Kasumi-1 (cell line): Measurements from ENCODE around the gene TMEM176A.

Experiments used
- DNase-seq, 2 experiments: peaks; one replicate each; lab custom pipeline; 2025; lab: John Stamatoyannopoulos, UW

TMEM176A gene

DNA sequence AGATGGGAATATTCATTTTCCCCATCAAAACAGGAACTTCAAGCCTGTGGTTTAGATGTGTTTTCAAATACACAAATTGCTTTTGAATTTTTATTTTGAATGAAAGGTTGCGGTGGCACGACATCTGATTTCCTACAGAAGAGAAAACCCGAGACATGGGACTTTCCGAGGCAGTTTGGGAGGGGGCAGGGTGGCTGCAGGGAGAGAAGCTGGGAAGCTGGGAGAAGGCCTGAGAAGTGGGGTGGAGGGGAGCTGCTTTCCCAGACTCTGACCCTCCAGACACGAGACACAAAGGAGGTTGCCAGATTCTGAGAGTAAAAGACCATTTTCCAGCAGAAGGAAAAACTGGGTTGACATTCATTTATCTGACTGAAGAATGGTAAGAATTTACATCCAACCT lies 19.6 kb downstream of the TMEM176A start:
- DNase-seq: no peak

DNA sequence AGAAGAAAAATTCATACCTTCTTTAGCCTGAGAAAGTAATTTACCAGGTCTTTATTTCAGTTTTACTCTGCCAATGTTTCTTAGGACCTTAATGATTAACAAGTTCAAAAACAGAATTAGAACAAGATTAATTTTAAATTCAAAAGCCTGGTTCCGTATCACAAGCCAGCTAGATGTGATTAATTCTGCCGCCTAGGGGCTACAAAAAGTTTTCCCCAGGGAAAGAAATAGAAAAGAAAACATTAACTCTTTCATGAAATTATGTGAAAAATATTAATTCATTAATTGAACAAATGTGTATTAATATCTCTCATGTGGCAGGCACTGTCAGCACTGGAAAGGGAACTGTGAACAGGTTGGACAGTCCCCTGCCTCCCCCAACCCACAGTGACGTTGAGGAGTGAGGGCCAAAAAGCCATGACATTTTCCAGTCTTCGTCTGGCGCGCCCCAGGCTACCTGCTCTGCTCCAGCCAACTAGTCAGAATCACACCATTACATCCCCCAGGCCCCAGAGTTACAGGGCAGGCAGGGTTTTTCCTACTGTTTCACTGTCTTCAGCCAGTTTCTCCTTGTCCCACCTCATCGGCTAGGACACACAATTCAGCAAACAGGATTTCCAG lies 20.1 kb downstream of the TMEM176A start:
- DNase-seq: no peak

DNA sequence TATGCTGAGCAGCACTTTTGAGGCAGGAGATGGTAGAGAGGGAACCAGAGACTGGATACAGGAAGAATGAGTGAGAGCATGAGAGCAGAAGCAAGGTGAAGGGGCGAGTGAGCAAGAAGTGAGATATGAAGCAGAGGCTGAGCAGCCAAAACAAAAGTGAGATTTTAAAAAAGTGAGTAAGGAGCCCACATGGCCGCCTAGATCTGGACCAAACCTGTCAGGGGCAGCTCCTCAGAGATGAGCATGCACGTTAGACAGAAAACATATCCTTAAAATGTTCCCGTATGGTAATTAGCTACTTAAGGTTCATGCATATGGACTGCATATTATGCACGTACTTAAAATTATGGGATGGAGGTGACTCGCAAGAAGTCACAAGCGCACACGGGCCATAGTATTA lies 22.5 kb downstream of the TMEM176A start:
- DNase-seq: no peak

DNA sequence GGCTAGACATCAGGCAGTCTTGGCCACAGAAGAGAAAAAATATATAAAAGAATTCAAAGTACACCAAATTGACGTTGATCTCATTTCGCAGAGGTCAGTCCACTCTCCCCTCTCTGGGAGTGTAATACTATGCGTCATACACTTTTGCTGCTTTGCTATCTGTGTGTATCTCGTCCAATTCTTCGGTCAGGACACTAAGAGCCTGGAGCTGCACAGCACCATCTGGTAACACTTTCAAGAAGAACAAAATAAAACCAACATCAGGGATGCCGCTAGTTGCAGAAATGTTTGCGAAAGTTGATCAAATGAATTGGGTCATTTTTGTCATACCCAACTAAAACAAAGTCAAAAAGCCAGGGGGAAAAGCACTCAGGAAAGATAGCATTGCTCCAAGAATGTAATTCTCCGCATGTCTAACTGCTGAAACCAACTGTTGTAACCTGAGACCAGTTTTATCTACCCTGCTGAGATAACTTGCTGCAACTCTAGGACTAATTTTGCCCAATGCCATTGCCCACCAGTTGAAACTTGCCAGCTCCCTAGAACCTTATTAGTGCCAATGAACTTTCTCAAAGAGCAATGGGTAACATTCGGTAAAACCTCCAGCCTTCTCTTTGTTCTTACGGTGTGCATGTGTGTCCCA lies 23.0 kb downstream of the TMEM176A start:
- DNase-seq: no peak

DNA sequence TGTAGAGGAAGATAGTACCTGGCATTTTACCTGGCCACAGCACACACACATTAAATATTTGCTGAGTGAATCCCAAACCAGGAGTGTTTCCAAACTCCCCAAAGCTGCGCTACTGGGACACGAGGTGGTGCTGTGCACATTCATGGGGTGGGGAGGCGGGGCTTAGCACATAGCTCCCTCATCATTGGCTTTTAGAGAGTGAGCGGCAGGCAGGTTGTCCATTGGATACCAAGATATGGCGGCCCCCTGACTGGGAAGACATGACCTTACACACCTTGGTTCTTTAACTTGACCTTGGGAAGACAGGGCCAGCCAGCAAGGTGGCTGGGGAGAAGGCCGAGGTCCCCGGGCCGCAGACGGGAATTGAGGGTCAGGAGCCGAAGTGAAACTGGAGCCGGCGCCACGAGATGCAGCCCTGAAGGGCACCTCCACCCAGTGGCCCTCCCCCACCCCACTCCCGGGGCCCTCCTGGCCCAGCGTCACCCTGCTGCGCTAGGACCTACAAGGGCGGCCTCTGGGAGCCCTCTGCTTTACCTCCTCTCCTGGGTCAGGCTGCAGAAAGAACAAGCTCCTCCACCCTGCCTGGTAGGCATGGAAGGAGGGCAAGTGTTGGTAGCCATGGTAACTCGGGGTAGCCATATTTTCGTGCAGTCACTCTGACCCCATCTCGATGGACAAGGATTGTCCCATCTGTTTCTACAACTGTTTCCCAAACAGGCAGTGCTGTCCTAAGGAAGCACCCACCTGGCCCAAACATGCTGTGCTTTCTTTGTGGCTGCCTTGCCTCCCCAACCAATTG lies 24.0 kb downstream of the TMEM176A start:
- no peak for DNase-seq

DNA sequence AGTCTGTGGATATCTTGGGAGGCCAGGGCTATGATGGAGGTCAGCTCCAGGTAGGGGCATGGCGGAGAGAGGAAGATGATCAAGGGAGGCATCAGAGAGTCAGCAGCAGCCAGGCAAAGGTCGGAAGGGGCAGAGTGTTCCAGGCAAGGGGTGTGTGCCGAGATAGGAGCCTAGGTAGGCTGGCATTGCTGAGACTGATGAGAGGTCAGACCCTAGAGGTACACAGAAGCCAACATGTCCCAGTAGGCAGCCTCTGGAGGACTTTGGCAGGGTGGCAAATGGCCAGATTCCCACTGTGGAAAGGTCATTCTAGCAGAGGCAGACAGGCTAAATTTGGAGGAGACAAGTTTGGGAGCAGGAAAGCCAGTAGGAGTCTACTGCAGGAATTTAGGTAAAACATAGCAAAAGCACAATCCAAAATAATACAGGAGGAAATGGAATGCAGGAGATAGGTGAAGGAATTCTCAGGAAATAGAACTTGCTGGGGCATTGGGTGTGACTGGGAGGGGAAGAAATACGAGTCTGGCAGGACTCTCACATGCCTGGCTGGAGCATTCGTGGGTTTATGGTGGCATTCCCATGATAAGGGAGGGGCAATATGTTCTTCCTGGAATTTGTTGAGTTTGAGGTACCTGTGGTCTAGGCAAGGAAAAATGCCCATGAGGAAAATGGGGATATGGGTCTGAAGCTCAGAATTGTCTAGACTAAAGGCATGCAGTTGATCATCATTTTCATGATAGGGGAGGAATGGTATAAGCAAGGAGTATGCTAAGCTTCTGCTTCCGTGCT lies 25.7 kb downstream of the TMEM176A start:
- DNase-seq: no peak

DNA sequence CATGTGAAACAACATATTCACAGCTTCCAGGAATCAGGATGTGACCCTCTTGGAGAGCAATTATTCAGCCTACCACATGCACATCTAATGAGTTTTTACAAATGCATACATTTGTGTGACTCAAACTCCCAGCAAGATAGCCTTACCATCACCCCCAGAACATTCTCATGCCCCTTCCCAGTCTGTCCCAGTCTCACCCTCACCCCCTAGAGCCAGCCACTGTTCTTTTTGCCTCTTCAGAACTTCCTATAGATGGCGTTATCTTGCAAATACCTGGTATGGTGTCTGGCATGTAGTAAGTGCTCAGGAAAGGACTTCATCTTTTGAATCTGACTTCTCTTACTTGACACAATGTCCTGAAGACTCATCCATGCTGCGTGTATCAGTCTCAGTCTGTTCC lies 27.8 kb downstream of the TMEM176A start:
- no peak for DNase-seq

DNA sequence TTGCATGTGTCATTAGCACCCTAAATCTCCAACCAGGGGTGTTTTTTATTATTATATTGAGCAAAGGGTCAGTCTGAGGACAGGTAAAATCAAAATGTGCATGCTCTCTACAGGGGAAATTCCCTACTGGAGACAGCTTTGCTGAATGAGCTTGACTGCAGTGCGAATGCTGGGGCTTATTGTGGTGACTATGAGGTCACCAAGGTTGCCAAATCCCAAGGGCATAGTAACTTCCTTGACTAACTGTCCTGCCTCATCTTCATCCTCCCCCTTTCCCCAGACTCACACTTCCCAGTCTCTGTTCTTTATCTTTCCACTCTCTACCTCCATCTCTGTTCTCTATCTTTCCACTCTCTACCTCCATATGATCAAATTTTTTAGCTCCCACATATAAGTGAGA lies 28.9 kb downstream of the TMEM176A start:
- DNase-seq: no peak

DNA sequence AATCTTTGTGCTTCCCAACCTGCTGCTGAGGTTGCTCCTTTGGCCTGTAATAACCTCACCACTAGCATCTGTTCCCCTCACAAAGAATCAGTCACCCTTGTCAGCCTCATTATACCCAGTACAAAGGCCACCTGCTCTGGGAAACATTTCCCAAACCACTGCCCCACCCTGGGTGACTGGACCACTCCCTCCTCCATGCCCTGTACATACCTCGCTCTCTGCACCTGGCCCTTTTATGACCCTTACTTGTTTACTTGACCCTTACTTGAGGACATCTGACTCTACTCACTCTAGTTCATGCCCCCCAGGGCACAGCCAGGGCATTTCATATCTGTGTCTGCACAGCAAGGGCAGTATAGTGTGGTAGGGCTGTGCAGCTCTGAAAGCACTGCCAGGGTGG lies 30.4 kb downstream of the TMEM176A start:
- DNase-seq: no peak

DNA sequence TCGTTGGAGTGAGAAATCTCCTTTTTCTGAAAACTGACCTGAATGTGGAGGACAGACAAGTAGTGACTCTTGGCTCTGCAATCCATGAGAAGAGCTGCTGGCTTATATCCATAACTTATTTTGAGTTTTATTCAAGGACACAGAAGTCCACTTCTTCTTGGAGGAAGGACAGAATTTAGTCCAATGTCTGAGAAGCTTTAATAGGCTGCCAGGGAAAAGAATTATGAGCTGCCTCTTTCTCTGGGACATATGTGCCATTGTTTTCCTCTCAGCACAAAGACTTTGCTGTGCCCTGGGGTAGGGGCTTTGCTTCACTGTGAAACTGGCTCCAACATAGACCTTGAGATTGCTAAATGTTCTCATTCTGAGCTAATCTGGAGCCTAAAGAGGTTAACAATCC lies 31.3 kb downstream of the TMEM176A start:
- no peak for DNase-seq

DNA sequence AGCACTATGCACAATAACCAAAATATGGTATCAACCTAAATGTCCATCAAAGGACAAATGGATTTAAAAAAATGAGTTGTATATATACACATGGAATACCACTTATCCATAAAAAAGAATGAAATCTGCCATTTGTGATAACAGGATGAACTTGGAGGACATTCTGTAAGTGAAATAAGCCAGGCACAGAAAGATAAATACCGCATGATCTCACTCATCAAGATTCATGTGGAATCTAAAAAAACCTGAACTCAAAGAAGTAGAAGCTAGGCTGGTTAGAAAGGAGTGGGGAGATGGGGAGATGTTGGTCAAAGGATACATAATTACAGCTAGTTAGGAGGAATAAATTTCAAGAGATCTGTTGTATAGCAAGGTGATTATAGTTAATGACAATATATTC lies 34.5 kb downstream of the TMEM176A start:
- DNase-seq: no peak

DNA sequence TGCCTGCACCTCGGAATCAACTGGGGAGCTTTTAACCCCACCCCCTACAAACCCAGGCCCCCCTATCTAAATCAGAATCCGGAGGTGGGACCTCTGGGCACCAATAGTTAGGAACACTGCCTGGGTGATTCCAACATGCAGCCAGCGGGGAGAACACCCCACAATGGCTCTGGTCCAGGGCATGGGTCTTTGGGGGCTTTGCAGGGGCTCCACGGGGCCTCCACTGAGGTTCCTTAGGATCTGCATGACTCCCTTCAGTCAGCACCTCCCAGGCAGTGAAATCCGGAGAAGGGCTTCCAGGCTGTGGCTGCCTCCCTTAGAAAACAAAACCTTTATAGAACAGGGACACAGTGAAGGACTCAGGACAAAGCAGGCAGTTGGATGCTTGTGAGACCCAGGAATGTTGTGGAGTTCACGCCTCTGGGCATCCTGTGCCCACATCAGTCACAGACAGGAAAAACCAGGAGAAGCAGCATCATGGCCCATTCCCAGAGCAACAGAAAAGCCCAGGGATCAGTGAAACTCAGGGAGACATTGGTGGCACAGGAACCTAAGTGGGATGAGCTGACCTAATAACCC lies 35.2 kb downstream of the TMEM176A start:
- no peak for DNase-seq

DNA sequence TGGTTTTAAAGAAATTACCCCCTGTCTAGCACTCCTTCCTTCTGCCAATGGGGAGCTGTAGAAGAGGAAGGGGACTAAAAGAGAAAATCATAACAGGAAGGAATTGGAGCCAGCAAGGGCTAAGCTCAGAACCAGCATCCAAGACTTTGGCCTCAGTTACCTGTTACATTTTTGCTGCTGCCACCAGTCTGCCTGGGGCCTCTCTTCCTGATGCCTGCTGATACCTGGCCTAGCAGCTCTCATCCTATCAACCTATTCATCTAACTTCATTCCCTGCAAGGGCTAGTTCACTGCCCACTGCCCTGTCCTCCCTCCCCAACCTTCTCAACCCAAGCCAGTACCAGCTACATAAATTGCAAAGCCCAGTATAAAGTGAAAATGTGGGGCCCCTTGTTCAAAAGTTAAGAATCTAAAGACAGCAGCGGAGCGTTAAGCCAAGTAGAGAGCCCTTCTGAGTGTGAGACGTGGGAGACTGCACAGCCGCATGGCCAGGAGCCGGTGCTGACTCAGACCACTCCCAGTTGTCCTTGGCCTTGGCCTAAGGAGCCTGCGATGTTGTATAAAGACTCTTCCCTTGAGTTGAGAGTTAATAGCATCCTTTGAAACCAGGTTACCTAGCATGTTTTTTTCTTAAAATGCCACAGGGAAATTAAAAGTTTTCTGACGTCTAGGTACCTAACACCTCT lies 38.5 kb downstream of the TMEM176A start:
- no peak for DNase-seq

DNA sequence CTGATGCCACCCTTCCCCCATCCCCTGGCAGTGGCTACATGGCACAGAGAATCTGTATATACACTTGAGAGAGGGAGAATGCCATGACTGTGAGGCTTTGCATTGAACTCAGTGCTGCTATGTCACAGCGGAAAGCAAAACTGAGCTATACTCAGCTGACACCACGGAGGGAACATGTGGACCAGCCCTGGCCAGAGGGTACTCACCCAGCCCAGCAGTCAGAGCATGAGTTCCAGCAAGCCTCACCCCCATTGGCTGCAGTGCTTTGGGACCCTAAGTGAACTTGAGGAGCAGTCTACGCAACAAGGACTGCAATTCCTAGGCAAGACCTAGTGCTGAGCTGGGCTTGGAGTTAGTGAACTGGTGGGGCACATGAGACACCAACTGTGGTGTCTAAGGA lies 41.4 kb downstream of the TMEM176A start:
- no peak for DNase-seq

DNA sequence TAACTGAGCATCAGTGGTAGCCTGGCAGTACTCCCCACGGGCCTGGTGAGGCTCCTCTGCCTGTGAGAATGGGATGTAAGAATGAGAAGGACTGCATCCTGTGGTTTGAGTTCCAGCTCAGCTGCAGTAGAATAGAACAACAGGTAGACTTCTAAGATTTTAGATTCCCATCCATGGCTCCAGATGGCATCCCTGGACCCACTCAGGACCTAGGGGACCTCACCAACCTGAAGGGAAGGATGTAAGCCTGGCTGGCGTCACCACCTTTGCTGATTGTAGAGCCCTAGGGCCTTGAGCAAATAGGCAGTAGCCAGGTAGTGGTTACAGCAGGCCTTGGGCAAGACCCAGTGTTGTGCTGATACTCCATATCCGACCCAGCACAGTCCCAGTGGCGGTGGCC lies 42.1 kb downstream of the TMEM176A start:
- DNase-seq: no peak

DNA sequence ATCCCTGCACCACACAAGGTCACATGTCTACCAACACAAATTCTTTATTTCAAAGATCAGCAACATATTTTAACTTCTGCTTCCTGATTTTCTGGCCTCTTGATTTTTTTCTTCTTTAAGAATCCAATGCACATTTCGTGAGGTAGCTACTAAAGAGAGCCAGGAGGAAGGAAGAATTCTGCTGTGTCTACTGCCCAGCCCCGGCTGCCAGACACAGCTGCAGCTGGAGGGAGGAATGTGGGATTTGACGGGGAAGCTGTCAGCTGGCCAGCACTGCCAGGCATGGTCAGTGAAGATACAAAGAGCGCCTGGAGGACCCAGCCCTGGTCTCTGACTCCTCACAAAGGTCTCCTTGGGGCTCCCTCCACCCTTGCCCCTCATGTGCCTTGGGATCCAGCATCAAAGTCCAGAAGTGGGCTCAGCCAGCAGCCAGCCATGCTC lies 44.9 kb downstream of the TMEM176A start:
- DNase-seq: peak; percentile 10 to 38

DNA sequence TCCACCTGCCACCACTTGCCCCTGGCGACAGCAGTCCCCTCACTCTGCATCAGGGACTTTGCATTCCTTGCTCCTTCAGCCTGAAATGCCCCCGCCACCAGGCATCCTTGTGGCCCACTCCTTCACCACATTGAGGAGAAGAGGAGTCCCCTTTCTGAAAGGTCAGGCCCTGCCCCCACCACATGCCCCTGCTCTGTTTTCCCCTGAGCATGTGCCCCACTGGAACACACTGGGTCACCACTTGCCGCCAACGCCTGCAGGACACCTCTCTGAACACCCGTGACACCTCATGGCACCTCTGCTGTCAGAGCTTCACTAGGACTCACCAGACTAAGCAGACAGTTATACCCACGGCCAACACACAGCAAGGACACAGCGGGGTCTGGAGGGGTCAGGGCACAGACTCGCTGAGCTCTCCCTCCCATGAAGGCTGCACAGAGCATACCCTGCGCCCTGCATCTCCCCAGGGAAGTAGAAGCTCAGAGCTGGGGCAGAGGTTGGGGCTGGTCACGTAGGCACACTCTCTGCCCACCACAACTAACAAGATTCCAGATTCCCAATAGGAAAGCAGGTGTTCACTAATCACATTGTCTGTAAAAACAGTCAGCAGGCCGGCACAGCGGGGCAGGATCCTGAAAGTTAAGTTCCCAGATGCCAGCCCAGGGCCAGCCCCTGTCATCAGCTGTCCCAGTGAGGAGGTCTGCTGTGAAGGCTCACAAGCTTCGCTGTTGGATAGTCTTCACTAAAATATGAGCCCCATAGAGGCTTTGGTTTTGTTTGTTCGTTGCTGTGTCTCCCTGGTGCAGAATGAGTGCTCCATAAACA lies 45.9 kb downstream of the TMEM176A start:
- DNase-seq: no peak

DNA sequence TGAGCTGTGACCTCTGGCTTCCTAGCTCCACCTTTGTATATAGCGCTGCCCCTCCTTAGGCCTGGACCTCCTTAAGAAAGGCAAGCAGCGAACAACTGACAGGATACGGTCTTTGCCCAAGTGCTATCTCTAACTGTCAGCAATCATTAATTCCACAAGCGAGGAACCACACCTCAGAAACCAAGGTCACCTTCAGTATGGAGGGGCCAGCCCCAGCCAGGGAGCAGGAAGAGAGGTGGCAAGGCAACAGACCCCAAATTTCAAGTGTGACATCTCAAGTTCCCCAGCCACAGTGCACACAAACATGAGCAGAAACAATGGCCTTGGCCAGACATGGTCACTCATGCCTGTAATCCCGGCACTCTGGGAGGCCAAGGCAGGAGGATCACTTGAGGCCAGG lies 47.0 kb downstream of the TMEM176A start:
- DNase-seq: no peak

DNA sequence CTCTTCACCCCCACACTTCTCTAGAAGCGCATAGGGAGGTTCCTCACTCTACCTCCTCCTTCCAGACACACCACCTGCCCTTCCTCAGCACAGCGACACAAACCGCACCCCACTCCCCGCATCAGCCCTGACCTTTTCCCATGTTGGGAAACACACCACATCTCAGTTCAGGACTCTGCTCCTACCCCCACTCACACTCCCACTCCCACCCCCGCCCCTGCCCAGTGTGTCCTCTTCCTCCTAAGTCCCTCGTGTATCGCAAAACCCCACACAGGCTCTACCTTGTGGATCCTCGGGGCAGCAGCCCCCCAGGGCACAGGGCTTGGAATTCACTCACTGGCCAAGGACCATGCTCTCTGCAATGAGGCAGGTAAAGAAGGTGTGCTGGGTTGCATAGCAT lies 47.5 kb downstream of the TMEM176A start:
- DNase-seq: no peak

DNA sequence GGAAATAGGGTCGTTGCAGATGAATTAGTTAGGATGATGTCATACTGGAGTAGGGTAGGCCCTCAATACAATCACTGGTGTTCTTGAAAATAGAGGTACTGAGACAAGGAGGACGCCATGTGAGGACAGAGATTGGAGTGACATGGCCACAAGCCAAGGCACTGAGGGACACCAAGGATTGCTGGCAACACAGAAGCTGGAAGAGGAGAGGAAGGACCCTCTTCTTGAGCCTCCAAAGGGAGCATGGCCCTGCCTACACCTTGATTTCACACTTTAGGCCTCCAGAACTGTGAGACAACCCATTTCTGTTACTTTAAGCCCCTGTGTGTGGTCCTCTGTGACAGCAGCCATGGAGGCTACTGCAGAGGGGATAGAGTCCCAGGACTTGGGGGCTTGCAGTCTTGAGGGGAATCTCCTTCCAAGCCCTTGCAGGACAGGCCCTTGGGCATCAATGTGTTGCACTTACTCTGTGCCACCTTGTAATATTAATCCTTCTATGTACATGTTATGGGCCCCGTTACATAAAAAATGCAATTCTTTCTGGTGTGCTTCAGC lies 48.1 kb downstream of the TMEM176A start:
- DNase-seq: no peak
